Measurements from ENCODE around the gene LINGO1.

Gene LINGO1

GRCh38 chr15:77613814-77614213 is 18.9 kb downstream of the LINGO1 start:
- DNase-seq: no peak

GRCh38 chr15:77612958-77613601 is 19.6 kb downstream of the LINGO1 start:
- DNase-seq: no peak

- no peak for DNase-seq
Measured at GRCh38 chr15:77611767-77612166, 20.9 kb downstream of the LINGO1 start.

- no peak for DNase-seq
Measured at GRCh38 chr15:77610731-77611130, 22.0 kb downstream of the LINGO1 start.

- DNase-seq: no peak
Measured at GRCh38 chr15:77609558-77609957, 23.2 kb downstream of the LINGO1 start.

- DNase-seq: no peak
Measured at GRCh38 chr15:77608774-77609173, 23.9 kb downstream of the LINGO1 start.

- DNase-seq: no peak
Measured at GRCh38 chr15:77607894-77608261, 24.8 kb downstream of the LINGO1 start.

- no peak for DNase-seq
Measured at GRCh38 chr15:77607111-77607893, 25.4 kb downstream of the LINGO1 start.

- DNase-seq: no peak
Measured at GRCh38 chr15:77606142-77607034, 26.3 kb downstream of the LINGO1 start.

GRCh38 chr15:77605547-77605946 is 27.2 kb downstream of the LINGO1 start:
- DNase-seq: no peak

GRCh38 chr15:77604973-77605372 is 27.7 kb downstream of the LINGO1 start:
- no peak for DNase-seq

GRCh38 chr15:77603611-77604336 is 28.9 kb downstream of the LINGO1 start:
- no peak for DNase-seq

- DNase-seq: no peak
Measured at GRCh38 chr15:77602800-77603199, 29.9 kb downstream of the LINGO1 start.

- no peak for DNase-seq
Measured at GRCh38 chr15:77599899-77600298, 32.8 kb downstream of the LINGO1 start.

GRCh38 chr15:77599357-77599756 is 33.4 kb downstream of the LINGO1 start:
- DNase-seq: no peak

- DNase-seq: no peak
Measured at GRCh38 chr15:77598644-77599043, 34.1 kb downstream of the LINGO1 start.

GRCh38 chr15:77597804-77598453 is 34.8 kb downstream of the LINGO1 start:
- no peak for DNase-seq

- no peak for DNase-seq
Measured at GRCh38 chr15:77596821-77597803, 35.6 kb downstream of the LINGO1 start.

GRCh38 chr15:77595231-77595630 is 37.5 kb downstream of the LINGO1 start:
- no peak for DNase-seq

GRCh38 chr15:77592758-77593157 is 40.0 kb downstream of the LINGO1 start:
- DNase-seq: no peak

All from activated CD4-positive, CD25-positive, alpha-beta regulatory T cell (primary cell).